GM12891 (cell line): ENCODE measurements around the gene PPM1A.

ENCODE experiments used
- DNase-seq: peaks from one replicate; pipeline ENCODE4 v3.0.0; 2011; ENCODE audit warnings: low spot score; ENCODE audit not compliant: insufficient read length
- FAIRE-seq: peaks from 2 replicates; lab custom pipeline; 2011; peaks lifted over from hg19 to GRCh38; lab: Jason Lieb, UNC
- PAX5 ChIP-seq: IDR thresholded peaks from 2 replicates; pipeline ENCODE4 v1.6.1; 2011; ENCODE audit warnings: low read length, moderate library complexity, mild to moderate bottlenecking; ENCODE audit not compliant: insufficient read depth, severe bottlenecking
- POLR2A ChIP-seq: IDR thresholded peaks from 2 replicates; pipeline ENCODE4 v1.6.1; 2011; ENCODE audit warnings: low read depth, low read length, control low read depth
- POLR2AphosphoS5 ChIP-seq: IDR thresholded peaks from 2 replicates; pipeline ENCODE4 v1.6.1; 2011; ENCODE audit warnings: low read depth, low read length, control low read depth
- POU2F2 ChIP-seq: IDR thresholded peaks from 2 replicates; pipeline ENCODE4 v1.6.1; 2011; ENCODE audit warnings: low read depth, mild to moderate bottlenecking, control low read depth, low read length, moderate library complexity
- SPI1 ChIP-seq: IDR thresholded peaks from 2 replicates; pipeline ENCODE4 v1.6.1; 2011; ENCODE audit warnings: low read depth, low read length, control low read depth
- TAF1 ChIP-seq: IDR thresholded peaks from 2 replicates; pipeline ENCODE4 v1.6.1; 2011; ENCODE audit warnings: low read depth, low read length, control low read depth

PPM1A gene

GRCh38 chr14:60222820-60223219, 26.2 kb upstream of the PPM1A start:
- DNase-seq (no peak), FAIRE-seq (no peak)
- TF ChIP-seq PAX5 (no peak), SPI1 (no peak), TAF1 (no peak), POLR2AphosphoS5 (no peak), POLR2A (no peak)

DNA sequence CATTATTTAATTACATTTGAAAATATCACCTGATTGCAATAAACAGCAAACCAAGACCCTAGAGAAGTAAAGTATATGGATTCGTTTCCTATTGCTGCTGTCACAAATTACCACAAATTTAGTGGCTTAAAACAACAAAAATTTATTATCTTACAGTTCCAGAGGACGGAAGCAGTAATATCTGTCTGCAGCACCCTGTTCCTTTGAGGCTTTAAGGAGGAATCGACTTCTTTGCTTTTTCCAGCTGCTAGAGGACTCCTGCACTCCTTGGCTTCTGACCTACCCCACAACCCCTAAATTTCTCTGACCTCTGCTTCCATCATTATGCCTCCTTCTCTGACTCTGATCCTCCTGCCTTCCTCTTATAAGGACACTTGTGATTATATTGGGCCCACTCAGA, 23.8 kb upstream of the PPM1A start:
- TF ChIP-seq POLR2AphosphoS5 (no peak), TAF1 (no peak)
- no peak for DNase-seq
- FAIRE-seq: no peak

DNA sequence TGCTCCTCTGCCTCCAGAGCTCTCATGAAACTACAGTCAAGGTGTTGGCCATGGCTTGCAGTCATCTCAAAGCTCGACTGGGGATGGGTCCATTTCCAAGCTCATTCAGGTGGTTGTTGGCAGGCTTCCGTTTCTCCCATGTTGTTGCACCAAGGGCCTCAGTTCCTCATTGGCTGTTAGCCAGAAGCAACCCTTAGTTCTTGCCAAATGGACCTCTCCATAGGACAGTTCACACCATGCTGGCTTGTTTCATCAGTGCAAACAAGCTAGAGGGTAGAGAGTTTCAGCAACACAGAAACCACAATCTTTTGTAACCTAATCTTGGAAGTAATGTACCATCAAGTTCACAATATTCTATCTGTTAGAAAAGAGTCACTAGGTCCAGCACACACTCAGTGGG, 22.7 kb upstream of the PPM1A start:
- TF ChIP-seq PAX5 (no peak), SPI1 (no peak), POLR2AphosphoS5 (no peak), POLR2A (no peak), TAF1 (no peak), POU2F2 (no peak)
- DNase-seq: no peak
- no peak for FAIRE-seq

DNA sequence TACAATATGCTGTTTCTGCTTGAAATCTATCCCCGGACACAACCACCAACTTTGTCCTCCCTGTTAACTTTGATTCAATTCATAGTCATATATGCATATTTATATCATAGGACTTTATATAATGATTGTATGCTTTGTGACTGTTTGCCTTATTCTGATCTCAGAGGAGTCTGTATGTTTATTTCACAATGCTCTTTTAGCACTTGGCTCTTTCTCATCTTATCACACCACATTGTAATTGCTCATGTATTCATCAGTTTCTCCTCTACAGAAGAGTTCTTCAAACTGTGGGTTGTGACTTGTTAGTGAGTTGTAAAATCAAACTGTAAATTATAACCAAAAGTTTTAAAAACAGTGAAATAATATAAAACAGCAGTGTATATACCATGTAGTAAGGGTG, 21.7 kb upstream of the PPM1A start:
- DNase-seq (no peak), FAIRE-seq (no peak)
- TF ChIP-seq POU2F2 (no peak), POLR2AphosphoS5 (no peak), PAX5 (no peak)

GRCh38 chr14:60229614-60230013, 19.4 kb upstream of the PPM1A start:
- TF ChIP-seq POU2F2 (no peak), TAF1 (no peak), POLR2AphosphoS5 (no peak), PAX5 (no peak)
- DNase-seq (no peak), FAIRE-seq (no peak)

DNA sequence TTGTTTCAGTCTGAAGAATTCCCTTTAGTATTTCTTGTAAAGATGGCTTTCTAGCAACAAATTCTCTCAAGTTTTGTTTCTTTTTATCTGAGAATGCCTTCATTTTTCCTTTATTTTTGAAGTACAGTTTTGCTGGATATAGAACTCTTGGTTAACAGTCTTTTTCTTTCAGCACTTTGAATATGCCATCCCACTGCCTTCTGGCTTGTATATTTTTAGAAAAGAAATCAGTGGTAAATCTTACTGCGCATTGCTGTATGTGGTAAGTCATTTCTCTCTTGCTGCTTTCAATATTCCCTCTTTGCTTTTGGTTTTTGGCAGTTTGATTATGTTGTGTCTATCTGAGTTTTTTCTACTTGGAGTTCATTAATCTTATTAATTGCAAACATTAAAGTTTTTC, 16.8 kb upstream of the PPM1A start:
- DNase-seq (no peak), FAIRE-seq (no peak)
- no peak for TF ChIP-seq SPI1
- no peak for TF ChIP-seq POU2F2
- TF ChIP-seq POLR2AphosphoS5: no peak
- TF ChIP-seq TAF1: no peak
- TF ChIP-seq PAX5: no peak
- no peak for TF ChIP-seq POLR2A

- TF ChIP-seq PAX5 (no peak), TAF1 (no peak), POU2F2 (no peak), SPI1 (no peak), POLR2AphosphoS5 (no peak), POLR2A (no peak)
- DNase-seq: no peak
- no peak for FAIRE-seq
Measured at GRCh38 chr14:60233251-60233650, 15.8 kb upstream of the PPM1A start.

GRCh38 chr14:60233891-60234290, 15.1 kb upstream of the PPM1A start:
- no peak for TF ChIP-seq TAF1
- no peak for TF ChIP-seq POLR2A
- TF ChIP-seq PAX5: no peak
- no peak for TF ChIP-seq SPI1
- no peak for TF ChIP-seq POU2F2
- TF ChIP-seq POLR2AphosphoS5: no peak
- no peak for DNase-seq
- FAIRE-seq: no peak

DNA sequence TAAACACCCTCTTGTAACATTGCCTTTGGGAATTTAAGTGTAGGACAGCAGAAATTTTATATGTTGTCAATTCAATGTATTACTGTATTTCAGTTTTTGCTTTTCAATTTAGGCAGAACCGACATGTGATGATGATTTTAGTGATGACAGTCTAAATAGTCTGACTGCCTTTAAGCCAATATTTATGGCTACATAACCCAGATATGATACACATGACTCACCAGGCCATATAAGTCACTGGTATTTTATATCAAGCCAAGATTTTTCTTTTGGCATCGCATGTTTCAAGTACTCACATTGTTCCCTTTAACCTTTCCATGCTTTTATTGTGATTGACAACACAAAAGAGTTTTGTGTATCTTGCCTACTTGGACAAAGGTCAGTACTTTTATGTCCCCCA, 13.6 kb upstream of the PPM1A start:
- FAIRE-seq (no peak), DNase-seq (no peak)
- no peak for TF ChIP-seq POU2F2
- TF ChIP-seq POLR2A: no peak
- TF ChIP-seq SPI1: no peak
- TF ChIP-seq PAX5: no peak
- no peak for TF ChIP-seq TAF1
- no peak for TF ChIP-seq POLR2AphosphoS5

DNA sequence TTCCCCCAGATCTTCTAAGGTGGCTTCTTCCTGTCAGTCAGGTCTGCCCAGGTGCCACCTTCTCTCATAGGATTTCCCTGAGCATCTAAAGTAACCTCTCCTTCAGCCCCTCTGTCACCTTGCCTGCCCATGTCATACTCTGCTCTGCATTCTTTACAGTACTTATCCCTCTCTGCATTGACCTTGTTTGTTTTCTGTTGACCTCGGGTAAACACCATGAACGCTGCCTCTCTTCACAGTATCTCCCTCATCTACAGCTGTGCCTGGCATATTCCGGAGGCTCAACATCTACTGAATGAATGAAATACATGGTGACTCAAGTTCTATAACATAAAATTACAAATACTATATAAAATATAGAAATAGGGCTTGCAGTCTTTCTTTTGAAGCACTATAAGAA, 10.1 kb upstream of the PPM1A start:
- DNase-seq (no peak), FAIRE-seq (no peak)
- TF ChIP-seq TAF1 (no peak), POU2F2 (no peak), POLR2AphosphoS5 (no peak), PAX5 (no peak), SPI1 (no peak), POLR2A (no peak)
